ENCODE data around the gene PHACTR4. TPM values are rescaled to one million over a fixed set of nuclear protein-coding genes. Genes with fewer than 3 reads are reported as not detected.

PHACTR4 gene
- total and polyA plus RNA-seq, 10 of the 15 experiments (the other 5 are each of a cell fraction or from before 2014, with no cell fraction given) = 8.9 to 34.2 (median 12.5) TPM

- TF ChIP-seq ATF3 (IDR thresholded peaks at IDR 0.05; ENCODE audit: borderline replicate concordance, extremely low read depth, low read depth, low read length) = no peak
Observed at GRCh38 chr1:28411656-28412055, 42.1 kb downstream of the PHACTR4 start (continued).

DNA sequence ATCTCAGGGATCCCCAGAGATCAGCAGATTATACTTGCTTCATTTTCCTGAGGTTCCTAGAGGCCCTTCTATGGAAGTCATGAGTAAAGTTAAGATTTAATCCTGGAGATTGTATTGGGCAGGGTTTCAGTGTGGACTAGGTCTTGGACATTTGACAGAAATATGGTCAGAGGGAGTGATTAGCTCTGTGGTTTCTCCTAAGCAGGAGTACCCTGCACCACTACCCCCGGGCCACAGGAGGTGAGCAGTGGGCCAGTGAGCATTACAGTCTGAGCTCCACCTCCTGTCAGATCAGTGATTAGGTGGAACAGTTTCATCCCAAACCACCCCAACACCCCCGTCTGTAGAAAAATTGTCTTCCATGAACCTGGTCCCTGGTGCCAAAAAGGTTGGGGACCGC is 43.2 kb downstream of the PHACTR4 start:
- in situ Hi-C loops (cut with MboI) (no loop called here), intact Hi-C loops (cut with micrococcal nuclease; ENCODE audit: unreplicated experiment) (no loop called here)
- no peak overlapping the region for H3K4me2 ChIP-seq (ENCODE audit: control insufficient read depth, insufficient read depth)
- H2AFZ ChIP-seq (ENCODE audit: control insufficient read depth, low read depth, low read length) = no peak overlapping the region
- H3K36me3 ChIP-seq (ENCODE audit: control insufficient read depth in 2 of 2, insufficient read depth in 2 of 2, low read length in 1 of 2) = peaks cover 0 to 6% of the 10 kb centered on the region in 2 experiments; a peak in 2 of 4 replicates
- TF ChIP-seq PML (IDR thresholded peaks at IDR 0.05; ENCODE audit: low read length) = no peak
- TF ChIP-seq USF1 (IDR thresholded peaks at IDR 0.05; ENCODE audit: borderline replicate concordance, extremely low read length, insufficient read depth, low read depth, low read length) = no peak
- TF ChIP-seq, protein P1, sequence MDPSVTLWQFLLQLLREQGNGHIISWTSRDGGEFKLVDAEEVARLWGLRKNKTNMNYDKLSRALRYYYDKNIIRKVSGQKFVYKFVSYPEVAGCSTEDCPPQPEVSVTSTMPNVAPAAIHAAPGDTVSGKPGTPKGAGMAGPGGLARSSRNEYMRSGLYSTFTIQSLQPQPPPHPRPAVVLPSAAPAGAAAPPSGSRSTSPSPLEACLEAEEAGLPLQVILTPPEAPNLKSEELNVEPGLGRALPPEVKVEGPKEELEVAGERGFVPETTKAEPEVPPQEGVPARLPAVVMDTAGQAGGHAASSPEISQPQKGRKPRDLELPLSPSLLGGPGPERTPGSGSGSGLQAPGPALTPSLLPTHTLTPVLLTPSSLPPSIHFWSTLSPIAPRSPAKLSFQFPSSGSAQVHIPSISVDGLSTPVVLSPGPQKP (IDR thresholded peaks at IDR 0.05; ENCODE audit: low read depth, low read length) = no peak
- no peak for TF ChIP-seq CREM (IDR thresholded peaks at IDR 0.05; ENCODE audit: low read depth)
- no peak for TF ChIP-seq PAX8 (IDR thresholded peaks at IDR 0.05)
- no peak for TF ChIP-seq SIX5 (IDR thresholded peaks at IDR 0.05; ENCODE audit: low read depth, low read length, severe bottlenecking)
- TF ChIP-seq KDM1A (IDR thresholded peaks at IDR 0.05; ENCODE audit: borderline replicate concordance) = no peak
- TF ChIP-seq SRF (IDR thresholded peaks at IDR 0.05; ENCODE audit: low read depth in 2 of 2, low read length in 2 of 2) = no peak
- no peak for TF ChIP-seq MXI1 (IDR thresholded peaks at IDR 0.05; ENCODE audit: low read depth, low read length)
- TF ChIP-seq NFXL1 (IDR thresholded peaks at IDR 0.05; ENCODE audit: borderline replicate concordance) = no peak
- TF ChIP-seq, protein P2, sequence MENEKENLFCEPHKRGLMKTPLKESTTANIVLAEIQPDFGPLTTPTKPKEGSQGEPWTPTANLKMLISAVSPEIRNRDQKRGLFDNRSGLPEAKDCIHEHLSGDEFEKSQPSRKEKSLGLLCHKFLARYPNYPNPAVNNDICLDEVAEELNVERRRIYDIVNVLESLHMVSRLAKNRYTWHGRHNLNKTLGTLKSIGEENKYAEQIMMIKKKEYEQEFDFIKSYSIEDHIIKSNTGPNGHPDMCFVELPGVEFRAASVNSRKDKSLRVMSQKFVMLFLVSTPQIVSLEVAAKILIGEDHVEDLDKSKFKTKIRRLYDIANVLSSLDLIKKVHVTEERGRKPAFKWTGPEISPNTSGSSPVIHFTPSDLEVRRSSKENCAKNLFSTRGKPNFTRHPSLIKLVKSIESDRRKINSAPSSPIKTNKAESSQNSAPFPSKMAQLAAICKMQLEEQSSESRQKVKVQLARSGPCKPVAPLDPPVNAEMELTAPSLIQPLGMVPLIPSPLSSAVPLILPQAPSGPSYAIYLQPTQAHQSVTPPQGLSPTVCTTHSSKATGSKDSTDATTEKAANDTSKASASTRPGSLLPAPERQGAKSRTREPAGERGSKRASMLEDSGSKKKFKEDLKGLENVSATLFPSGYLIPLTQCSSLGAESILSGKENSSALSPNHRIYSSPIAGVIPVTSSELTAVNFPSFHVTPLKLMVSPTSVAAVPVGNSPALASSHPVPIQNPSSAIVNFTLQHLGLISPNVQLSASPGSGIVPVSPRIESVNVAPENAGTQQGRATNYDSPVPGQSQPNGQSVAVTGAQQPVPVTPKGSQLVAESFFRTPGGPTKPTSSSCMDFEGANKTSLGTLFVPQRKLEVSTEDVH (IDR thresholded peaks at IDR 0.05; ENCODE audit: low read depth, partially characterized antibody) = no peak
- no peak for TF ChIP-seq CHD2 (IDR thresholded peaks at IDR 0.05; ENCODE audit: borderline replicate concordance, low read depth, low read length)
- no peak for TF ChIP-seq SMARCA5 (IDR thresholded peaks at IDR 0.05)
- no peak for TF ChIP-seq RELA (IDR thresholded peaks at IDR 0.05; ENCODE audit: borderline replicate concordance, partially characterized antibody)
- no peak for TF ChIP-seq TCF12 (IDR thresholded peaks at IDR 0.05; ENCODE audit: low read depth, low read length)
- TF ChIP-seq STAT1 (conservative IDR thresholded peaks at IDR 0.05) = no peak
- no peak for TF ChIP-seq SMC3 (IDR thresholded peaks at IDR 0.05; ENCODE audit: borderline replicate concordance, low read length)
- DNase-seq (ENCODE audit: low read depth, low spot score) = no peak
- H3K9ac ChIP-seq (ENCODE audit: control insufficient read depth, insufficient read depth, low read length) = no peak overlapping the region
- SMC1A ChIA-PET (ENCODE audit: uncharacterized antibody, unreplicated experiment) = interaction anchor here (0.9 to 8.2 kb wide), 10 partner anchors 11 to 191 kb away, joined by 3 to 66 read pairs (median 4); no protein-coding TSS in a partner anchor
- H3K9me3 ChIP-seq (replicated peaks; ENCODE audit: control insufficient read depth, insufficient read depth, low read length) = no peaks in the 10 kb centered on the region
- FAIRE-seq = no peak
- no peak overlapping the region for H3K27ac ChIP-seq (ENCODE audit: control insufficient read depth, insufficient read depth)
- no peak for ATAC-seq
- no peaks in the 10 kb centered on the region; the same call in 1 of the 2 replicates for H3K79me2 ChIP-seq (ENCODE audit: control insufficient read depth, insufficient read depth, low read length)
- H3K4me3 ChIP-seq = no peak overlapping the region
- no TSS peak for BruUV-seq (replicated peaks)
- peaks cover 3% of the 10 kb centered on the region; the same call in 1 of the 2 replicates for H3K4me1 ChIP-seq (ENCODE audit: control insufficient read depth, insufficient read depth, low read length)
- 94% methylated on average over 3 of the region's 3 CpGs for WGBS (ENCODE audit: insufficient coverage, insufficient replicate concordance, low lambda C conversion rate, missing lambda C conversion rate)
- CTCF ChIA-PET = interaction anchor here (0.7 to 9.5 kb wide), 10 partner anchors 24 to 464 kb away, joined by 3 to 102 read pairs (median 4); no protein-coding TSS in a partner anchor
- no peaks in the 10 kb centered on the region for H4K20me1 ChIP-seq (ENCODE audit: control insufficient read depth, insufficient read depth)
- RAD21 ChIA-PET (ENCODE audit: unreplicated experiment) = interaction anchor here (1.3 to 2.1 kb wide), 3 partner anchors 93 to 190 kb away, joined by 3 to 8 read pairs (median 5); partner anchors contain the start of gene RCC1
- POLR2A ChIA-PET = interaction anchor here (1.0 to 2.9 kb wide), 2 partner anchors 12 to 25 kb away, joined by 3 to 12 read pairs; no protein-coding TSS in a partner anchor
- H3K27me3 ChIP-seq (replicated peaks in 1 of 2; ENCODE audit: control insufficient read depth in 2 of 2, insufficient read depth in 2 of 2, low read length in 1 of 2) = no peaks in the 10 kb centered on the region
